IPS-18a (cell line): ENCODE data around the gene CLEC12A.
"Not testable (repeated sequence)": the region's sequence is repeated elsewhere in the genome, so short reads cannot be mapped to it uniquely, and the experiment has no call there.

ENCODE experiments used
- H3K27ac ChIP-seq: one replicate; pipeline ENCODE4 v1.5.1; 2013; ENCODE audit warnings: low read length
- H3K27me3 ChIP-seq: one replicate; pipeline ENCODE4 v1.6.1; 2013; ENCODE audit warnings: mild to moderate bottlenecking, low read length; ENCODE audit not compliant: control insufficient read depth, insufficient read depth
- H3K36me3 ChIP-seq: one replicate; pipeline ENCODE4 v1.6.1; 2013; ENCODE audit warnings: low read depth, low read length; ENCODE audit not compliant: control insufficient read depth
- H3K4me1 ChIP-seq: one replicate; pipeline ENCODE4 v1.6.1; 2013; ENCODE audit warnings: low read depth, low read length; ENCODE audit not compliant: control insufficient read depth
- H3K4me3 ChIP-seq: one replicate; pipeline ENCODE4 v1.5.1; 2013; ENCODE audit warnings: low read length
- H3K9ac ChIP-seq: one replicate; pipeline ENCODE4 v1.6.1; 2013; ENCODE audit warnings: mild to moderate bottlenecking, low read length, moderate library complexity
- H3K9me3 ChIP-seq: one replicate; pipeline ENCODE4 v1.6.1; 2013; ENCODE audit warnings: low read depth, low read length; ENCODE audit not compliant: control insufficient read depth

CLEC12A gene

GRCh38 chr12:9973949-9974348 lies 2.7 kb downstream of the CLEC12A start:
- H3K4me1 ChIP-seq: no peaks in the 10 kb centered on the region
- H3K9ac ChIP-seq: no peak overlapping the region
- peaks cover 7% of the 10 kb centered on the region for H3K9me3 ChIP-seq
- H3K4me3 ChIP-seq: no peak overlapping the region
- no peaks in the 10 kb centered on the region for H3K36me3 ChIP-seq
- no peak overlapping the region for H3K27ac ChIP-seq
- no peaks in the 10 kb centered on the region for H3K27me3 ChIP-seq

GRCh38 chr12:9974731-9975130 lies 3.5 kb downstream of the CLEC12A start:
- not testable (repeated sequence) for H3K27ac ChIP-seq, H3K4me3 ChIP-seq, H3K36me3 ChIP-seq, H3K9me3 ChIP-seq, H3K9ac ChIP-seq, H3K27me3 ChIP-seq, H3K4me1 ChIP-seq

- Histone ChIP-seq H3K36me3 (no peaks in the 10 kb centered on the region), H3K4me1 (no peaks in the 10 kb centered on the region), H3K27ac (no peak overlapping the region), H3K9ac (no peak overlapping the region), H3K4me3 (no peak overlapping the region), H3K27me3 (no peaks in the 10 kb centered on the region), H3K9me3 (peaks cover 7% of the 10 kb centered on the region)
These were observed 4.4 kb downstream of the CLEC12A start for GRCh38 chr12:9975614-9976013.

- H3K4me3 ChIP-seq, H3K4me1 ChIP-seq, H3K27ac ChIP-seq, H3K9ac ChIP-seq, H3K36me3 ChIP-seq, H3K9me3 ChIP-seq, H3K27me3 ChIP-seq: not testable (repeated sequence)
These were observed 5.4 kb downstream of the CLEC12A start for GRCh38 chr12:9976626-9977025.

GRCh38 chr12:9977916-9978315 lies 6.7 kb downstream of the CLEC12A start:
- H3K27ac ChIP-seq: no peak overlapping the region
- H3K27me3 ChIP-seq: no peaks in the 10 kb centered on the region
- H3K36me3 ChIP-seq: no peaks in the 10 kb centered on the region
- no peak overlapping the region for H3K4me3 ChIP-seq
- H3K9ac ChIP-seq: no peak overlapping the region
- H3K4me1 ChIP-seq: no peaks in the 10 kb centered on the region
- peaks cover 7% of the 10 kb centered on the region for H3K9me3 ChIP-seq

- H3K4me1 ChIP-seq: peaks cover 4% of the 10 kb centered on the region
- H3K9me3 ChIP-seq: peaks cover 7% of the 10 kb centered on the region
- no peak overlapping the region for H3K9ac ChIP-seq
- H3K4me3 ChIP-seq: no peak overlapping the region
- H3K27ac ChIP-seq: no peak overlapping the region
- no peaks in the 10 kb centered on the region for H3K27me3 ChIP-seq
- no peaks in the 10 kb centered on the region for H3K36me3 ChIP-seq
These were observed 8.9 kb downstream of the CLEC12A start for GRCh38 chr12:9980126-9980525.

GRCh38 chr12:9991876-9992275 lies 20.7 kb downstream of the CLEC12A start:
- H3K27me3 ChIP-seq: no peaks in the 10 kb centered on the region
- no peaks in the 10 kb centered on the region for H3K9me3 ChIP-seq
- no peaks in the 10 kb centered on the region for H3K36me3 ChIP-seq
- no peak overlapping the region for H3K4me3 ChIP-seq
- no peaks in the 10 kb centered on the region for H3K4me1 ChIP-seq
- no peak overlapping the region for H3K9ac ChIP-seq
- no peak overlapping the region for H3K27ac ChIP-seq

- no peak overlapping the region for H3K4me3 ChIP-seq
- no peaks in the 10 kb centered on the region for H3K9me3 ChIP-seq
- H3K27ac ChIP-seq: no peak overlapping the region
- no peaks in the 10 kb centered on the region for H3K4me1 ChIP-seq
- no peaks in the 10 kb centered on the region for H3K27me3 ChIP-seq
- no peaks in the 10 kb centered on the region for H3K36me3 ChIP-seq
- no peak overlapping the region for H3K9ac ChIP-seq
These were observed 21.1 kb downstream of the CLEC12A start for GRCh38 chr12:9992296-9992695.

- no peaks in the 10 kb centered on the region for H3K27me3 ChIP-seq
- no peaks in the 10 kb centered on the region for H3K9me3 ChIP-seq
- H3K4me3 ChIP-seq: no peak within 1 kb of the TSS
- H3K27ac ChIP-seq: no peak within 1 kb of the TSS
- H3K9ac ChIP-seq: no peak within 1 kb of the TSS
- no peaks in the 10 kb centered on the region for H3K36me3 ChIP-seq
- no peaks in the 10 kb centered on the region for H3K4me1 ChIP-seq
These were observed 27.8 kb downstream of the CLEC12A start, which contains the start of gene CLEC1B for GRCh38 chr12:9999016-9999415. Gene CLEC1B (minus strand): TSS chr12:9999121. CDS start chr12:9999100, 21 bp downstream.

GRCh38 chr12:10001171-10001776 lies 30.1 kb downstream of the CLEC12A start:
- no peak overlapping the region for H3K27ac ChIP-seq
- no peaks in the 10 kb centered on the region for H3K27me3 ChIP-seq
- H3K9ac ChIP-seq: no peak overlapping the region
- H3K4me3 ChIP-seq: no peak overlapping the region
- H3K36me3 ChIP-seq: no peaks in the 10 kb centered on the region
- H3K9me3 ChIP-seq: no peaks in the 10 kb centered on the region
- H3K4me1 ChIP-seq: no peaks in the 10 kb centered on the region

GRCh38 chr12:10012630-10013330 lies 41.6 kb downstream of the CLEC12A start:
- H3K4me3 ChIP-seq: no peak overlapping the region
- peaks cover 10% of the 10 kb centered on the region for H3K4me1 ChIP-seq
- no peaks in the 10 kb centered on the region for H3K27me3 ChIP-seq
- H3K9ac ChIP-seq: no peak overlapping the region
- H3K27ac ChIP-seq: no peak overlapping the region
- H3K36me3 ChIP-seq: no peaks in the 10 kb centered on the region
- no peaks in the 10 kb centered on the region for H3K9me3 ChIP-seq

- no peaks in the 10 kb centered on the region for H3K36me3 ChIP-seq
These were observed 44.2 kb downstream of the CLEC12A start for GRCh38 chr12:10015450-10015849.

More at GRCh38 chr12:10015450-10015849, 44.2 kb downstream of the CLEC12A start:
- Histone ChIP-seq H3K9ac (no peak overlapping the region), H3K4me1 (peaks cover 10% of the 10 kb centered on the region), H3K27me3 (no peaks in the 10 kb centered on the region), H3K9me3 (no peaks in the 10 kb centered on the region), H3K27ac (no peak overlapping the region), H3K4me3 (no peak overlapping the region)
